8988T (cell line): ENCODE data around the gene C11orf16.
"Not testable (repeated sequence)": the region's sequence is repeated elsewhere in the genome, so short reads cannot be mapped to it uniquely, and the experiment has no call there.

Experiments
- DNase-seq: peaks from one replicate; pipeline ENCODE4 v3.0.0; 2011

C11orf16 gene

GRCh38 chr11:8935789-8936188 lies 3.0 kb upstream of the C11orf16 start:
- not testable (repeated sequence) for DNase-seq

DNA sequence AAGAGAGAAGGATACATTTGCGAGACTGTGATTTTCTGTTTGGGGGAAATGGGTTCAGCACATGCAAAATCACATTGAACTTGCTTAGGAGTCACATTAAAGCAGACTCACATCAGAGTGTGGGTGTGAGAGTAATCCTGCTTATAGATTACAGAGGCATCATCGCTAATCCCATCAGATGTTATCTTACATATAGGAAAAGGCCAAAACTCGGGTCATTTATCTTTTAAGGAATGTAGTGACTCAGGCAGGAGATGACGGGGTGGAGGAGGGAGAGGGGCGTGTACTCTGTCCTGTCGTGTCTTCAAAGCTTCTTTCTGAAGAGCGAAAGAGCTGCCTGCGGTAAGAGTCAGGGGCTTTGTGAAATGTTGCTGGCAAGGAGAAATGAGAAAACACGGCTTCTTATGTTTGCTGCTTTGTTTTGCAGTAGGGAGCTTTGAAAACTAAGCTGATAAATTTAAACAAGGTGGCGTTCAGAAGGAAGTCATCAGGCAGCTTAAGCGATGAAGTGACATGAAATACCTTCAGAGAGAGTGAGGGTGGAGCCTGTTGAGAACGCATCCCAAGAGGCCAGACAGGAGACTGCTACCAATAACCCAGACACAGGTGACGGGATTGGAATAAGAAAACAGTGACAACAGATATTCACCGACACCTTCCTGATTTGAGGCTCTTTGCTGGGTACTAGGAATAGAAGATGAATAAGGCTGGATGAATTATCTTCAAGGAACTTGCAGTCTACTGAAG lies 2.2 kb upstream of the C11orf16 start:
- no peak for DNase-seq

DNA sequence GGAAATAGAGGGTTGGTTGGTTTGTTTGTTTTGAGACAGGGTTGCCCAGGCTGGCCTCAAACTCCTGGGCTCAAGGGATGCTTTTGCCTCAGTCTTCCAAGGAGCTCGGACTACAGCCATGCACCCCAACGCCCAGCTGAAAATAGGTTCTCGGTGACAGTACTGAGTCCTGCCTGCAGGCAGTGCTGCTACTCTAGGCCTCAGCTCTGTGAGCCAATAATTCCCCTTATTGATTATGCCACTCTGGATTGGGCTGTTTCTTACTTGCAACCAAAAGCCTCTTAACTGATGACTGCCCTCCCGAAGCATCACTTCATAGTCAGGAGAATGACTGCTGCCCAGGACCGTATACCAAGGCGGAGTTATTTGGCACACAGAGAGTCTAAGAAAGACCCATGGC lies 1.2 kb upstream of the C11orf16 start:
- no peak for DNase-seq

GRCh38 chr11:8930456-8931175 lies 2.1 kb downstream of the C11orf16 start:
- no peak for DNase-seq

DNA sequence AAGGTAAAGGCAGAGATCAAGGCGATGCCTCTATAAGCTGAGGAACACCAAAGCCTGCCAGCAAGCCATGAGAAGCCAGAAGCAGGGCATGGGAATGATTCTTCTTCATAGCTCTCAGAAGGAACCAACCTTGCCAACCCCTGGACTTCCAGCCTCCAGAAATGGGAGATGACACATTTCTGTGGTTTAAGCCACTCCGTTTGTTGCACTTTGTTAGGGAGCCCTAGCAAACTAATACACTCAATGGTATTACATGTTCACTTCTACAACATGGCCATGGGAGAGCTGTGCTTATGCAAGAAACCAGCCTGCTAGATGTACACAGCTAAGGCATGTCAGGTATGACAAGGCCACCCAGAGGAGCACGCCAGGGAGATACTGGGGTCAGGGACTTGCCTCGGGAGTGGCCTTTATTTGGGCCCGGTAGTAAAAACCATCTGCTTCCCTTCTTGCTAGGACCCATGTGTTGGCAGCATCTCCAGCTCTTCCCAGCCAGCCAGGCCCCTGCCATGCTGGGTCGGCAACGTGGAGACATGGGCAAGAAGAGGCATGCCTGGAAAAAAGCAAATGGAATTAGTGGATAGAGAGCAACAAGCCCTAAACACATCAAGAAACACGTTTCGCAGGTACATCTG lies 3.6 kb downstream of the C11orf16 start:
- DNase-seq: no peak

- DNase-seq: no peak
These were observed 4.5 kb downstream of the C11orf16 start for GRCh38 chr11:8928205-8928604.

GRCh38 chr11:8927233-8927632 lies 5.5 kb downstream of the C11orf16 start:
- DNase-seq: no peak

DNA sequence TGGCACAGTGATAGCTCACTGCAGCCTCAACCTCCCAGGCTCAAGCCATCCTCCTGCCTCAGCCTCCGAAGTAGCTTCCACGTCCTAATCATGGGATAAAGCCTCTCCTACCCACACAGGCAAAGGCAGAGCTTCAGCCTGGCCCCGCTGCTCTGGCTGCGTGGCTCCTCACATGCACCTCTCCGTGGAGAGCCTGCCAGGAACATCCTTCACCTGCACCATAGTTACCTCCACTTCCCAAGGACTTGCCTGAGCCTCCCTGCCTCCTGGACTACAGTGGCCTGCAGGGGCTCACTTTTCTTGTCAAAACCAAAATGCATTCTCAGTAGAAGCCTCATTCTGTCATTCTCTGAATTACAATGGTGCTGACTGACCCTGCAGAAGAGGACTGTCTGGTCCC lies 6.5 kb downstream of the C11orf16 start:
- no peak for DNase-seq

DNA sequence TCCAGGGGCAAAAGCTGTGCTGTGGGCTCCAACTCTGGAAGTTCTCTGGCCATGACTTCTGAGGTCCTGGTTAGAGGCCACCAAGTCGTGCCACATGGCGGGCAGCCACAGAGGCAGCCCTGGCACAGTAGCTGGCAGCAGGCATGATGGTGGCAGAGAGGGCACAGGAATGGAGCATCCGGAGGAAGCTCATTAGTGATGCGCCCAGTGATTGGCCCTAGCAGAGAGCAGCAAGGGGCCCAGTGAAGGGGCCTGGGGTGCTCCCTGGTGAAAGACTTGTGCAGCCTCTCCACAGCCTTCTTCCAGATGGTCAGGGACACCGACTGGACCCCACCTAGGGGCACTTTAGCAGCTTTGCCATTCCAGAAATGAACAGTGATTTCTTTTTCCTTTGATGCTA lies 7.0 kb downstream of the C11orf16 start:
- no peak for DNase-seq

DNA sequence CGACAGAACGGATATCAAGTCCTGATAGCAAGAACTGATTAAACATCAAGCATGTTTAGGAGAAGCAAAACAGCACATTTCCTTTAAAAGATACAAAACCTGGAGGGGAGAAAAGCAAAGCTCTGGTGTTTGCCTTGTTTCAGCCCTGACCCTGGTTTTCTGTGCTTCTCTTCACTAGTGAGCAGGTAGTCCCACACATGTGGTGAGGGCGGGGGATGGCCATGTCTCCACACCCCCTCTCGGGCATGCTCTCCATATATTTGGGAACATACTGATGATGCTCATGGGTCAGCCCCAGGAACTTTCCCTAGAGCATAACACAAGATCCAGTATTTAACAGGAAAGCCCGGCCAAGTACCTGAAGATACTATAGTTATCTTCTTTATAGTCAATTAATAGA lies 10.1 kb downstream of the C11orf16 start:
- DNase-seq: no peak

- peak; percentile 78 for DNase-seq
These were observed 15.5 kb downstream of the C11orf16 start for GRCh38 chr11:8917157-8917825.

DNA sequence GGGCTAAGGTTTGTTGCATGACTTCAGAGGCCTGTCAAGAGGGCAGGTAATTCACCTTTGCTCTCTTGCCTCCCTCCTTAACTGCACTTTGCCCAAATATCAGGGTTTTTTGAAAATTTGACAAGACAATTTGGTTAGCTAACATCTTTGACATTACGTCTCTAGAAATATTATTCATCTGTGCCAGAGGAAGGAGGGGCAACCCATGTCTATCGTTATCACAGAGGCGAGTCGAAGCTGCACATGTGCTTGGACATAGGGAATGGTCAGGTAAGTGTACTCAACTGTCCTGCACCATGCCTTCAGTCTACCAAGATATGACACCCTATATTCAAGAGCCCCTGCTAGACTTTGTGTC lies 18.1 kb downstream of the C11orf16 start:
- DNase-seq: no peak

DNA sequence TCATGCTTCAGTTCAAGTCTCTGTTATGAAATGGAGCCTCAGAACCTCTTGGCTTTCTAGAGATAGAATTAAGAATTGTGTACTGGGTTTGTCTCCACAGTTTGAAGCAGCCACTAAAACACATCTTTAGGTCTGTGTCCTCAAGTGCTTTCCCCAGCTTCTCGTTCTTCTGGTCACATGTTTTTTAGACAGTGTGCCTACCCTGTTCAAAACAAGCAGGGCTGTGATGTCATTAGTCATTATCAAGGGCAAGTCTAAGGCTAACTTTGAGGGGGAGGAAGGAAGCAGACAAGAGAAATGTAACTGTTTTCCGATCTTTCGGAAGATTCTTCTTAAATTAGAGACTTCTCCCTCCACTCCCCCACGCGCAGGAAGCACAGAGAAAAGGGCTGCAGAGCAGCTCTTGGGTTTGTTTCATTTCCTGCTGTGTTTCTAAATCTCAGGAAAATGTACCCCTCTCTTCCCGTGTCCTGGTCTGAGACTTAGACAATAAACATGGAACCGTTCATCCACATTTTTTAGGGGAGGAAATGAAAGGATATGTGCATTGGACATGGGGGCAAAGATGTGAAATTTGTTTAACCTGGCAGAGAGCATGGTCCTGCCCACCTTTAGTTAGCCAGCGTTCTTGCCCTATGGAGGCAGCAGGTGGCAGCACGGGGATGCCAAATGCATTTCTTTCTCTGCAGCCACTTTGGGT lies 18.6 kb downstream of the C11orf16 start:
- DNase-seq: peak; percentile 49

- peak; percentile 89 for DNase-seq
These were observed 21.5 kb downstream of the C11orf16 start, which contains the start of gene AKIP1 for GRCh38 chr11:8911029-8911823. TSS of gene AKIP1 (plus strand) at chr11:8911189. CDS start at chr11:8911450, 261 bp downstream.

- DNase-seq: no peak
These were observed 22.1 kb downstream of the C11orf16 start for GRCh38 chr11:8910649-8911026.

GRCh38 chr11:8908099-8908498 lies 24.6 kb downstream of the C11orf16 start:
- no peak for DNase-seq

GRCh38 chr11:8907116-8907515 lies 25.6 kb downstream of the C11orf16 start:
- DNase-seq: no peak

GRCh38 chr11:8905528-8906165 lies 27.1 kb downstream of the C11orf16 start:
- DNase-seq: no peak

GRCh38 chr11:8899119-8899753 lies 33.5 kb downstream of the C11orf16 start:
- no peak for DNase-seq

DNA sequence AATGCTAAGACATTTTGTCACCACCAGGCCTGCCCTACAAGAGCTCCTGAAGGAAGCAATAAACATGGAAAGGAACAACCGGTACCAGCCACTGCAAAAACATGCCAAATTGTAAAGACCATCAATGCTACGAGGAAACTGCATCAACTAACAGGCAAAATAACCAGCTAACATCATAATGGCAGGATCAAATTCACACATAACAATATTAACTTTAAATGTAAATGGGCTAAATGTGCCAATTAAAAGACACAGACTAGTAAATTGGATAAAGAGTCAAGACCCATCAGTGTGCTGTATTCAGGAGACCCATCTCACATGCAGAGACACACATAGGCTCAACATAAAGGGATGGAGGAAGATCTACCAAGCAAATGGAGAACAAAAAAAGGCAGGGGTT lies 41.6 kb downstream of the C11orf16 start:
- not testable (repeated sequence) for DNase-seq

- no peak for DNase-seq
These were observed 46.4 kb downstream of the C11orf16 start for GRCh38 chr11:8886322-8886721.
